Motor neuron (in vitro differentiated cells): ENCODE measurements around the gene KIRREL3. TPM values are rescaled to one million over a fixed set of nuclear protein-coding genes. Genes with fewer than 3 reads are reported as not detected.
A peak's percentile ranks its signal among the peaks of the same experiment; 100 is the strongest.

Source experiments
- ATAC-seq, 8 experiments: fragments of 200-7000 bp; cut with Tn5 transposase; replicated peaks in 6 of 8; 2 replicates each; pipeline ENCODE4 v1.8.0; 2021; ENCODE audit warnings: mild to moderate bottlenecking in 8 of 8, moderate library complexity in 8 of 8
- H3K27ac ChIP-seq, 2 donors: fragments of 250-450 bp; sonication (Bioruptor Pico); 2 replicates each; pipeline ENCODE4 v1.9.0; 2021; ENCODE audit warnings: antibody characterized with exemption in 2 of 2, mild to moderate bottlenecking in 2 of 2, moderate library complexity in 1 of 2
- H3K4me1 ChIP-seq, 2 donors: fragments of 250-450 bp; sonication (Bioruptor Pico); replicated peaks in 1 of 2; 2 replicates each; pipeline ENCODE4 v1.6.1; 2021; ENCODE audit warnings: antibody characterized with exemption in 2 of 2, mild to moderate bottlenecking in 2 of 2, moderate library complexity in 1 of 2
- H3K4me3 ChIP-seq, 5 donors: fragments of 250-450 bp; sonication (Bioruptor Pico); 2 replicates each; pipeline ENCODE4 v1.9.0; 2021; ENCODE audit warnings: antibody characterized with exemption in 5 of 5, mild to moderate bottlenecking in 5 of 5, moderate library complexity in 4 of 5
- WGBS, 10 experiments: fragments of 450-650 bp; shearing (Covaris generic); methylation state at CpG; one replicate each; pipeline ENCODE4 v1.0.0; 2022; 5-methylcytosine and 5-hydroxymethylcytosine counted together
- in situ Hi-C, 9 experiments: fragments of 400-800 bp; cut with MboI; loops; one replicate each; pipeline ENCODE4 v1.15.0; 2021; ENCODE audit warnings: low sequenced_read_pairs in 9 of 9, low pct_unique_long_range_greater_than_20kb in 2 of 9; ENCODE audit not compliant: unreplicated experiment in 9 of 9
- total RNA-seq, 8 experiments: library from RNA; unstranded; fragments of 300-600 nt; gene quantifications; 2 replicates each; pipeline versions ENCODE4 v1.2.3 to v1.2.4, GENCODE V29; 2022

Gene KIRREL3
- total RNA-seq, 8 experiments from 2014 or later = 3.2 to 53.1 (median 4.8) TPM

GRCh38 chr11:126742582-126742981, 258.0 kb downstream of the KIRREL3 start:
- H3K4me1 ChIP-seq = peaks cover 16 to 38% of the 10 kb centered on the region in 2 donors
- no peak overlapping the region for H3K4me3 ChIP-seq

GRCh38 chr11:126740846-126741245, 259.7 kb downstream of the KIRREL3 start:
- Histone ChIP-seq H3K27ac (no peak overlapping the region), H3K4me3 (no peak overlapping the region), H3K4me1 (peaks cover 16 to 37% of the 10 kb centered on the region in 2 donors)
- no peak for ATAC-seq
- in situ Hi-C loops = no loop called here
- WGBS, 10 experiments = 38 to 67% (median 40%) methylated on average over 1 of the region's 1 CpG; no CpG with 5 or more reads in 7 of the 10 experiments

More at GRCh38 chr11:126742582-126742981, 258.0 kb downstream of the KIRREL3 start:
- no peak for ATAC-seq
- no peak overlapping the region for H3K27ac ChIP-seq
- in situ Hi-C loops = no loop called here
- WGBS, 10 experiments = 33 to 84% (median 60%) methylated on average over 1 to 4 of the region's 4 CpGs; no CpG with 5 or more reads in 3 of the 10 experiments

- H3K4me3 ChIP-seq = no peak overlapping the region
- WGBS, 10 experiments = 0 to 100% (median 69%) methylated on average over 1 to 2 of the region's 2 CpGs; no CpG with 5 or more reads in 2 of the 10 experiments
- peak in 5 of 8 experiments; percentile 28 to 74 (median 46) for ATAC-seq
- H3K4me1 ChIP-seq = peaks cover 27 to 48% of the 10 kb centered on the region in 2 donors
- in situ Hi-C loops = no loop called here
- H3K27ac ChIP-seq = no peak overlapping the region
Measured at GRCh38 chr11:126739499-126740145, 260.9 kb downstream of the KIRREL3 start.

GRCh38 chr11:126738295-126739031, 262.1 kb downstream of the KIRREL3 start:
- Histone ChIP-seq H3K4me3 (no peak overlapping the region), H3K27ac (no peak overlapping the region), H3K4me1 (peaks cover 27 to 48% of the 10 kb centered on the region in 2 donors)
- in situ Hi-C loops = no loop called here
- peak in 3 of 8 experiments; percentile 54 to 82 (median 60) for ATAC-seq
- 40 to 100% (median 75%) methylated on average over 1 to 5 of the region's 9 CpGs for WGBS, 10 experiments

- H3K27ac ChIP-seq = no peak overlapping the region
- H3K4me1 ChIP-seq = peaks cover 31 to 52% of the 10 kb centered on the region in 2 donors
- ATAC-seq = peak in 6 of 8 experiments; percentile 27 to 89 (median 76)
- in situ Hi-C loops = no loop called here
- no peak overlapping the region for H3K4me3 ChIP-seq
- 50 to 100% (median 57%) methylated on average over 1 to 5 of the region's 12 CpGs; no CpG with 5 or more reads in 3 of the 10 experiments for WGBS, 10 experiments
Measured at GRCh38 chr11:126736682-126737572, 263.6 kb downstream of the KIRREL3 start.

GRCh38 chr11:126734752-126735151, 265.8 kb downstream of the KIRREL3 start:
- peaks cover 38 to 48% of the 10 kb centered on the region in 2 donors for H3K4me1 ChIP-seq
- H3K4me3 ChIP-seq = no peak overlapping the region
- in situ Hi-C loops = no loop called here
- H3K27ac ChIP-seq = no peak overlapping the region
- 40 to 100% (median 67%) methylated on average over 1 to 3 of the region's 7 CpGs; no CpG with 5 or more reads in 3 of the 10 experiments for WGBS, 10 experiments
- ATAC-seq = no peak

GRCh38 chr11:126733685-126734084, 266.9 kb downstream of the KIRREL3 start:
- H3K4me1 ChIP-seq = peaks cover 38 to 42% of the 10 kb centered on the region in 2 donors
- 0 to 100% (median 55%) methylated on average over 1 of the region's 2 CpGs; no CpG with 5 or more reads in 2 of the 10 experiments for WGBS, 10 experiments
- no peak overlapping the region for H3K27ac ChIP-seq
- in situ Hi-C loops = no loop called here
- ATAC-seq = no peak
- H3K4me3 ChIP-seq = no peak overlapping the region

GRCh38 chr11:126732981-126733380, 267.6 kb downstream of the KIRREL3 start:
- in situ Hi-C loops = no loop called here
- no peak overlapping the region for H3K4me3 ChIP-seq
- peaks cover 34 to 35% of the 10 kb centered on the region in 2 donors for H3K4me1 ChIP-seq
- H3K27ac ChIP-seq = no peak overlapping the region
- ATAC-seq = no peak
- 57 to 100% (median 60%) methylated on average over 1 to 4 of the region's 4 CpGs; no CpG with 5 or more reads in 3 of the 10 experiments for WGBS, 10 experiments

- peak in 5 of 8 experiments; percentile 37 to 75 (median 50) for ATAC-seq
- in situ Hi-C loops = no loop called here
- Histone ChIP-seq H3K4me1 (peaks cover 35 to 38% of the 10 kb centered on the region in 2 donors), H3K27ac (no peak overlapping the region), H3K4me3 (no peak overlapping the region)
- WGBS, 10 experiments = 18 to 60% (median 27%) methylated on average over 1 to 4 of the region's 4 CpGs; no CpG with 5 or more reads in 1 of the 10 experiments
Measured at GRCh38 chr11:126731576-126732142, 268.9 kb downstream of the KIRREL3 start.

GRCh38 chr11:126727381-126727780, 273.2 kb downstream of the KIRREL3 start:
- in situ Hi-C loops = no loop called here
- WGBS, 10 experiments = 16 to 90% (median 44%) methylated on average over 2 to 5 of the region's 5 CpGs; no CpG with 5 or more reads in 3 of the 10 experiments

GRCh38 chr11:126725521-126725920, 275.0 kb downstream of the KIRREL3 start:
- Histone ChIP-seq H3K4me3 (no peak overlapping the region), H3K27ac (no peak overlapping the region), H3K4me1 (peaks cover 9 to 14% of the 10 kb centered on the region in 2 donors)
- in situ Hi-C loops = no loop called here
- no peak for ATAC-seq
- WGBS, 10 experiments = 57 to 100% (median 83%) methylated on average over 1 to 5 of the region's 7 CpGs; no CpG with 5 or more reads in 3 of the 10 experiments

More at GRCh38 chr11:126727381-126727780, 273.2 kb downstream of the KIRREL3 start:
- peak in 1 of 8 experiments; percentile 37 for ATAC-seq
- Histone ChIP-seq H3K4me1 (peaks cover 19 to 26% of the 10 kb centered on the region in 2 donors), H3K27ac (no peak overlapping the region), H3K4me3 (no peak overlapping the region)

- WGBS, 10 experiments = 75 to 100% (median 92%) methylated on average over 1 to 4 of the region's 5 CpGs; no CpG with 5 or more reads in 3 of the 10 experiments
- peaks cover 9 to 14% of the 10 kb centered on the region in 2 donors for H3K4me1 ChIP-seq
- in situ Hi-C loops = no loop called here
- no peak overlapping the region for H3K27ac ChIP-seq
- ATAC-seq = no peak
- H3K4me3 ChIP-seq = no peak overlapping the region
Measured at GRCh38 chr11:126725043-126725442, 275.5 kb downstream of the KIRREL3 start.
